Endothelial cell of umbilical vein (primary cell): ENCODE results near the gene FUT6. TPM values are rescaled to one million over a fixed set of nuclear protein-coding genes. Genes with fewer than 3 reads are reported as not detected.

Experiments
- BruUV-seq: library from RNA; stranded (reverse); fragments of 400-500 nt; replicated peaks from 2 replicates; lab custom pipeline; 2021; lab: Mats Ljungman, UMichigan
- CTCF ChIA-PET: fragments of 300-600, 350-600 bp; sonication (Branson Sonifier 250); formaldehyde crosslinking; loops from one replicate; lab custom pipeline; 2021; ENCODE audit warnings: antibody characterized with exemption, inconsistent platforms; lab: Charles Lee
- POLR2A ChIA-PET: fragments of 300-600, 350-600 bp; sonication (Branson Sonifier 250); formaldehyde crosslinking; loops from one replicate; lab custom pipeline; 2021; ENCODE audit warnings: antibody characterized with exemption, inconsistent platforms; lab: Charles Lee
- DNase-seq: peaks from one replicate; pipeline ENCODE4 v3.0.0-alpha.2; 2011; ENCODE audit warnings: low read depth, low spot score
- FAIRE-seq: peaks from 2 replicates; lab custom pipeline; 2011; peaks lifted over from hg19 to GRCh38; lab: Jason Lieb, UNC
- H2AFZ ChIP-seq: 2 replicates; pipeline ENCODE4 v1.6.0; 2012; ENCODE audit warnings: low read depth, low read length, control low read depth, inconsistent platforms
- H3K27ac ChIP-seq: 2 replicates; pipeline ENCODE4 v1.5.1; 2011; ENCODE audit warnings: low read depth, mild to moderate bottlenecking, control low read depth, low read length, moderate library complexity; ENCODE audit not compliant: insufficient read depth
- H3K27me3 ChIP-seq, 2 experiments: 2 replicates each; pipeline versions ENCODE4 v1.6.0 to v1.6.1; 2011; ENCODE audit warnings: low read length in 2 of 2, mixed read lengths in 1 of 2; ENCODE audit not compliant: control insufficient read depth in 2 of 2, insufficient read depth in 2 of 2
- H3K36me3 ChIP-seq, 2 experiments: 2 replicates in 1 of 2; 3 replicates in 1 of 2; pipeline ENCODE4 v1.5.1; 2011; ENCODE audit warnings: low read length in 2 of 2, mild to moderate bottlenecking in 1 of 2, moderate library complexity in 1 of 2; ENCODE audit not compliant: control insufficient read depth in 2 of 2, insufficient read depth in 2 of 2; ENCODE audit errors: extremely low read depth in 1 of 2
- H3K4me1 ChIP-seq: 3 replicates; pipeline ENCODE4 v1.5.1; 2011; ENCODE audit warnings: mild to moderate bottlenecking, low read length; ENCODE audit not compliant: control insufficient read depth, insufficient read depth; ENCODE audit errors: extremely low read depth
- H3K4me2 ChIP-seq: 2 replicates; pipeline ENCODE4 v1.6.1; 2011; ENCODE audit warnings: low read length, control low read depth, mixed read lengths; ENCODE audit not compliant: insufficient read depth
- H3K4me3 ChIP-seq, 3 experiments: fragments of 200-600 bp in 1 of 3; sonication (generic), shearing (Covaris generic) in 1 of 3; replicated peaks in 1 of 3; 2 replicates each; pipeline ENCODE4 v1.5.1; 2011 to 2016; ENCODE audit warnings: control low read depth in 3 of 3, low read length in 3 of 3, mild to moderate bottlenecking in 2 of 3, inconsistent platforms in 1 of 3, low read depth in 1 of 3, moderate library complexity in 1 of 3; ENCODE audit not compliant: insufficient read depth in 1 of 3
- H3K79me2 ChIP-seq: 2 replicates; pipeline ENCODE4 v1.6.0; 2012; ENCODE audit warnings: low read length, inconsistent platforms; ENCODE audit not compliant: control insufficient read depth, insufficient read depth
- H3K9ac ChIP-seq: replicated peaks from 2 replicates; pipeline ENCODE3; 2011; ENCODE audit warnings: low read length, control low read depth; ENCODE audit not compliant: insufficient read depth; ENCODE audit errors: extremely low read depth
- H3K9me1 ChIP-seq: replicated peaks from 3 replicates; pipeline ENCODE4 v1.6.0; 2011; ENCODE audit warnings: mild to moderate bottlenecking, low read length; ENCODE audit not compliant: control insufficient read depth, insufficient read depth; ENCODE audit errors: extremely low read depth
- H3K9me3 ChIP-seq: replicated peaks from 2 replicates; pipeline ENCODE4 v1.5.1; 2012; ENCODE audit warnings: low read length, inconsistent platforms; ENCODE audit not compliant: control insufficient read depth, insufficient read depth
- H4K20me1 ChIP-seq: replicated peaks from 2 replicates; pipeline ENCODE3; 2011; ENCODE audit warnings: mild to moderate bottlenecking, low read length; ENCODE audit not compliant: control insufficient read depth, insufficient read depth; ENCODE audit errors: extremely low read depth
- CTCF ChIP-seq, 2 donors: IDR thresholded peaks; 1 replicate in 1 of 2; 2 replicates in 1 of 2; pipeline ENCODE4 v1.5.1; 2011; ENCODE audit warnings: low read length in 2 of 2, mild to moderate bottlenecking in 2 of 2, moderate library complexity in 2 of 2, control low read depth in 1 of 2, inconsistent platforms in 1 of 2, low read depth in 1 of 2; ENCODE audit not compliant: insufficient read depth in 1 of 2; ENCODE audit errors: extremely low read depth in 1 of 2
- EZH2 ChIP-seq: IDR thresholded peaks from 2 replicates; pipeline ENCODE4 v1.6.1; 2012; ENCODE audit warnings: borderline replicate concordance, low read depth, mild to moderate bottlenecking, moderate library complexity, low read length, inconsistent platforms; ENCODE audit not compliant: severe bottlenecking
- FOS ChIP-seq: IDR thresholded peaks from 2 replicates; pipeline ENCODE4 v1.6.1; 2011; ENCODE audit warnings: mild to moderate bottlenecking, low read length, moderate library complexity, borderline replicate concordance; ENCODE audit not compliant: insufficient read depth
- GATA2 ChIP-seq: IDR thresholded peaks from 2 replicates; pipeline ENCODE4 v1.7.0; 2011; ENCODE audit warnings: low read depth, mild to moderate bottlenecking, moderate library complexity, mixed read lengths, low read length; ENCODE audit not compliant: insufficient read length, insufficient read depth
- JUN ChIP-seq: IDR thresholded peaks from 2 replicates; pipeline ENCODE4 v1.6.1; 2011; ENCODE audit warnings: borderline replicate concordance, low read depth; ENCODE audit not compliant: insufficient read length, insufficient read depth
- MAX ChIP-seq: IDR thresholded peaks from 2 replicates; pipeline ENCODE4 v1.6.1; 2011; ENCODE audit not compliant: insufficient read depth, insufficient read length
- MYC ChIP-seq: IDR thresholded peaks from one replicate; pipeline ENCODE4 v1.6.1; 2011; ENCODE audit warnings: mild to moderate bottlenecking, low read depth, low read length
- POLR2A ChIP-seq: IDR thresholded peaks from 2 replicates; pipeline ENCODE4 v1.6.1; 2012; ENCODE audit warnings: low read depth, mild to moderate bottlenecking, control low read depth, low read length
- POLR2AphosphoS5 ChIP-seq: IDR thresholded peaks from 2 replicates; pipeline ENCODE4 v1.6.1; 2012; ENCODE audit warnings: low read depth, mild to moderate bottlenecking, control low read depth, low read length, moderate library complexity; ENCODE audit not compliant: insufficient read depth
- dilution Hi-C: fragments of 300-500 bp; cut with MboI; formaldehyde crosslinking; loops from one replicate; pipeline ENCODE4 v1.15.0; 2019; ENCODE audit warnings: low sequenced_read_pairs; ENCODE audit not compliant: extremely low pct_ligation_motif_present
- intact Hi-C: fragments of 100-400 bp; cut with micrococcal nuclease; formaldehyde crosslinking; loops from one replicate; pipeline ENCODE4 v1.10.0; 2022
- polyA plus RNA-seq, 4 experiments: library from polyadenylated mRNA; depleted of rRNA in 3 of 4; stranded (reverse) in 3 of 4; unstranded in 1 of 4; fragments of >200 nt; gene quantifications; 2 replicates each; pipeline versions ENCODE4 v1.2.1 to v1.2.3, GENCODE V29; 2011 to 2012; ENCODE audit warnings: missing spikeins in 1 of 4
- total RNA-seq: library from RNA; stranded (reverse); gene quantifications from 2 replicates; pipeline ENCODE4 v1.2.3, GENCODE V29; 2021

Gene FUT6
- total and polyA plus RNA-seq, 2 donors (not counting 3 experiments of a cell fraction or from before 2014, with no cell fraction given): not detected

GRCh38 chr19:5806905-5807304, 32.6 kb downstream of the FUT6 start:
- DNase-seq: no peak
- BruUV-seq: no TSS peak
- POLR2A ChIA-PET: no interaction called here

More at GRCh38 chr19:5806905-5807304, 32.6 kb downstream of the FUT6 start:
- intact Hi-C loops: loop anchor here (10.0 kb wide), 1 partner anchor 178 kb away; no protein-coding TSS in a partner anchor
- TF ChIP-seq POLR2AphosphoS5 (no peak), EZH2 (no peak), MYC (no peak), FOS (no peak), POLR2A (no peak), GATA2 (no peak), CTCF (IDR thresholded peaks at IDR 0.05; ENCODE audit: extremely low read depth in 1 of 2, insufficient read depth in 1 of 2, low read depth in 1 of 2, low read length in 2 of 2) (no peak), MAX (no peak), JUN (no peak)
- Histone ChIP-seq H3K9ac (no peak overlapping the region), H3K9me3 (no peaks in the 10 kb centered on the region), H2AFZ (no peak overlapping the region), H3K9me1 (no peaks in the 10 kb centered on the region), H3K79me2 (no peaks in the 10 kb centered on the region), H3K27ac (no peak overlapping the region), H3K4me2 (no peak overlapping the region), H4K20me1 (no peaks in the 10 kb centered on the region), H3K4me1 (peaks cover 5% of the 10 kb centered on the region), H3K4me3 (no peak overlapping the region), H3K27me3 (peaks cover 2 to 7% of the 10 kb centered on the region in 2 experiments), H3K36me3 (no peaks in the 10 kb centered on the region)
- CTCF ChIA-PET: interaction anchor here (0.7 to 1.3 kb wide), 4 partner anchors 9 to 216 kb away, joined by 3 to 10 read pairs (median 3); no protein-coding TSS in a partner anchor
- FAIRE-seq: no peak
- dilution Hi-C loops: no loop called here
